Measurements from ENCODE around the gene IGSF6.

DNA sequence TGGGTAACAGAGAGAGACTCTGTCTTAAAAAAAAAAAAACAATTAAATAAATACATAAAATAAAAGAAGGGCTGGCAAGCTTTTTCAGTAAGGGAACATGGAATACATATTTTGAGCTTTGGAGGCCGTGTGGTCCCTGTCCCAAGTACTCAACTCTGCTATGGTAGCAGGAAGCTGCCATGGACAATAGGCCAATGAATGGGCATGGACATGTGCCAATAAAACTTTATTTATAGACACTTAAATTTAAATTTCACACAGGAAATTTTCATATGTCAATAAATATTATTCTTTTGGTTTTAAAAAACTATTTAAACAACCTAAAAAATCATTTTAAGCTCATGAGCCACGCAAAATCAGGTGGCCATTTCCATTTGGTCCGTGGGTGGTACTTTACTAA, 15.2 kb upstream of the IGSF6 start:
- no peak for TF ChIP-seq JUND (IDR thresholded peaks at IDR 0.05)
- TF ChIP-seq, protein P1, sequence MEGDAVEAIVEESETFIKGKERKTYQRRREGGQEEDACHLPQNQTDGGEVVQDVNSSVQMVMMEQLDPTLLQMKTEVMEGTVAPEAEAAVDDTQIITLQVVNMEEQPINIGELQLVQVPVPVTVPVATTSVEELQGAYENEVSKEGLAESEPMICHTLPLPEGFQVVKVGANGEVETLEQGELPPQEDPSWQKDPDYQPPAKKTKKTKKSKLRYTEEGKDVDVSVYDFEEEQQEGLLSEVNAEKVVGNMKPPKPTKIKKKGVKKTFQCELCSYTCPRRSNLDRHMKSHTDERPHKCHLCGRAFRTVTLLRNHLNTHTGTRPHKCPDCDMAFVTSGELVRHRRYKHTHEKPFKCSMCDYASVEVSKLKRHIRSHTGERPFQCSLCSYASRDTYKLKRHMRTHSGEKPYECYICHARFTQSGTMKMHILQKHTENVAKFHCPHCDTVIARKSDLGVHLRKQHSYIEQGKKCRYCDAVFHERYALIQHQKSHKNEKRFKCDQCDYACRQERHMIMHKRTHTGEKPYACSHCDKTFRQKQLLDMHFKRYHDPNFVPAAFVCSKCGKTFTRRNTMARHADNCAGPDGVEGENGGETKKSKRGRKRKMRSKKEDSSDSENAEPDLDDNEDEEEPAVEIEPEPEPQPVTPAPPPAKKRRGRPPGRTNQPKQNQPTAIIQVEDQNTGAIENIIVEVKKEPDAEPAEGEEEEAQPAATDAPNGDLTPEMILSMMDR (IDR thresholded peaks at IDR 0.05) = no peak
